ENCODE data around the gene ATF7IP2. TPM values are rescaled to one million over a fixed set of nuclear protein-coding genes. Genes with fewer than 3 reads are reported as not detected.

ATF7IP2 gene
- polyA plus RNA-seq, 2 donors, result 4.9 to 6.4 TPM

- 78 to 82% methylated on average over 7 of the region's 7 CpGs for WGBS, 2 donors
Observed at GRCh38 chr16:10518479-10519041, 132.7 kb downstream of the ATF7IP2 start.

GRCh38 chr16:10519297-10519696, 133.4 kb downstream of the ATF7IP2 start:
- Histone ChIP-seq H3K27ac (ENCODE audit: low read depth in 2 of 2, low read length in 1 of 2) (no peak overlapping the region), H3K4me1 (ENCODE audit: control insufficient read depth in 2 of 2, insufficient read depth in 2 of 2, low read length in 1 of 2) (no peaks in the 10 kb centered on the region), H3K36me3 (ENCODE audit: control insufficient read depth in 2 of 2, insufficient read depth in 2 of 2, low read length in 1 of 2) (peaks cover 0 to 3% of the 10 kb centered on the region in 2 donors), H3K27me3 (ENCODE audit: control insufficient read depth in 1 of 2, insufficient read depth in 2 of 2, low read length in 2 of 2) (no peaks in the 10 kb centered on the region), H3K9me3 (ENCODE audit: control insufficient read depth in 2 of 2, insufficient read depth in 1 of 2, low read depth in 1 of 2, low read length in 1 of 2) (no peaks in the 10 kb centered on the region), H3K4me3 (ENCODE audit: low read depth in 1 of 2, low read length in 2 of 2) (no peak overlapping the region)
- no CpG with 5 or more reads among the region's 1 CpG for WGBS, 2 donors

More at GRCh38 chr16:10518479-10519041, 132.7 kb downstream of the ATF7IP2 start:
- Histone ChIP-seq H3K4me1 (ENCODE audit: control insufficient read depth in 2 of 2, insufficient read depth in 2 of 2, low read length in 1 of 2) (no peaks in the 10 kb centered on the region), H3K36me3 (ENCODE audit: control insufficient read depth in 2 of 2, insufficient read depth in 2 of 2, low read length in 1 of 2) (peaks cover 0 to 3% of the 10 kb centered on the region in 2 donors), H3K4me3 (ENCODE audit: low read depth in 1 of 2, low read length in 2 of 2) (no peak overlapping the region), H3K9me3 (ENCODE audit: control insufficient read depth in 2 of 2, insufficient read depth in 1 of 2, low read depth in 1 of 2, low read length in 1 of 2) (no peaks in the 10 kb centered on the region), H3K27me3 (ENCODE audit: control insufficient read depth in 1 of 2, insufficient read depth in 2 of 2, low read length in 2 of 2) (no peaks in the 10 kb centered on the region), H3K27ac (ENCODE audit: low read depth in 2 of 2, low read length in 1 of 2) (no peak overlapping the region)

- Histone ChIP-seq H3K4me3 (ENCODE audit: low read depth in 1 of 2, low read length in 2 of 2) (no peak overlapping the region), H3K36me3 (ENCODE audit: control insufficient read depth in 2 of 2, insufficient read depth in 2 of 2, low read length in 1 of 2) (peaks cover 0 to 3% of the 10 kb centered on the region in 2 donors), H3K27me3 (ENCODE audit: control insufficient read depth in 1 of 2, insufficient read depth in 2 of 2, low read length in 2 of 2) (no peaks in the 10 kb centered on the region), H3K9me3 (ENCODE audit: control insufficient read depth in 2 of 2, insufficient read depth in 1 of 2, low read depth in 1 of 2, low read length in 1 of 2) (no peaks in the 10 kb centered on the region), H3K4me1 (ENCODE audit: control insufficient read depth in 2 of 2, insufficient read depth in 2 of 2, low read length in 1 of 2) (no peaks in the 10 kb centered on the region), H3K27ac (ENCODE audit: low read depth in 2 of 2, low read length in 1 of 2) (no peak overlapping the region)
- WGBS, 2 donors, result 75 to 80% methylated on average over 10 of the region's 10 CpGs
Observed at GRCh38 chr16:10519929-10520868, 134.3 kb downstream of the ATF7IP2 start.

GRCh38 chr16:10520869-10521578, 135.2 kb downstream of the ATF7IP2 start:
- H3K4me1 ChIP-seq (ENCODE audit: control insufficient read depth in 2 of 2, insufficient read depth in 2 of 2, low read length in 1 of 2), result no peaks in the 10 kb centered on the region

GRCh38 chr16:10521681-10522274, 135.9 kb downstream of the ATF7IP2 start:
- peaks cover 0 to 9% of the 10 kb centered on the region in 2 donors for H3K36me3 ChIP-seq (ENCODE audit: control insufficient read depth in 2 of 2, insufficient read depth in 2 of 2, low read length in 1 of 2)
- WGBS, 2 donors, result 49 to 57% methylated on average over 9 of the region's 9 CpGs
- H3K27ac ChIP-seq (ENCODE audit: low read depth in 2 of 2, low read length in 1 of 2), result no peak overlapping the region
- H3K9me3 ChIP-seq (ENCODE audit: control insufficient read depth in 2 of 2, insufficient read depth in 1 of 2, low read depth in 1 of 2, low read length in 1 of 2), result no peaks in the 10 kb centered on the region
- no peaks in the 10 kb centered on the region for H3K4me1 ChIP-seq (ENCODE audit: control insufficient read depth in 2 of 2, insufficient read depth in 2 of 2, low read length in 1 of 2)
- no peak overlapping the region for H3K4me3 ChIP-seq (ENCODE audit: low read depth in 1 of 2, low read length in 2 of 2)
- H3K27me3 ChIP-seq (ENCODE audit: control insufficient read depth in 1 of 2, insufficient read depth in 2 of 2, low read length in 2 of 2), result no peaks in the 10 kb centered on the region

More at GRCh38 chr16:10520869-10521578, 135.2 kb downstream of the ATF7IP2 start:
- no peak overlapping the region for H3K27ac ChIP-seq (ENCODE audit: low read depth in 2 of 2, low read length in 1 of 2)
- 82 to 85% methylated on average over 7 of the region's 7 CpGs for WGBS, 2 donors
- no peak overlapping the region for H3K4me3 ChIP-seq (ENCODE audit: low read depth in 1 of 2, low read length in 2 of 2)
- no peaks in the 10 kb centered on the region for H3K27me3 ChIP-seq (ENCODE audit: control insufficient read depth in 1 of 2, insufficient read depth in 2 of 2, low read length in 2 of 2)
- peaks cover 0 to 6% of the 10 kb centered on the region in 2 donors for H3K36me3 ChIP-seq (ENCODE audit: control insufficient read depth in 2 of 2, insufficient read depth in 2 of 2, low read length in 1 of 2)
- no peaks in the 10 kb centered on the region for H3K9me3 ChIP-seq (ENCODE audit: control insufficient read depth in 2 of 2, insufficient read depth in 1 of 2, low read depth in 1 of 2, low read length in 1 of 2)

GRCh38 chr16:10522966-10523365, 137.1 kb downstream of the ATF7IP2 start:
- 77 to 82% methylated on average over 2 of the region's 2 CpGs for WGBS, 2 donors
- H3K36me3 ChIP-seq (ENCODE audit: control insufficient read depth in 2 of 2, insufficient read depth in 2 of 2, low read length in 1 of 2), result peaks cover 0 to 13% of the 10 kb centered on the region in 2 donors
- no peaks in the 10 kb centered on the region for H3K4me1 ChIP-seq (ENCODE audit: control insufficient read depth in 2 of 2, insufficient read depth in 2 of 2, low read length in 1 of 2)
- no peaks in the 10 kb centered on the region for H3K27me3 ChIP-seq (ENCODE audit: control insufficient read depth in 1 of 2, insufficient read depth in 2 of 2, low read length in 2 of 2)
- H3K9me3 ChIP-seq (ENCODE audit: control insufficient read depth in 2 of 2, insufficient read depth in 1 of 2, low read depth in 1 of 2, low read length in 1 of 2), result no peaks in the 10 kb centered on the region
- H3K4me3 ChIP-seq (ENCODE audit: low read depth in 1 of 2, low read length in 2 of 2), result no peak overlapping the region
- H3K27ac ChIP-seq (ENCODE audit: low read depth in 2 of 2, low read length in 1 of 2), result no peak overlapping the region

GRCh38 chr16:10525214-10525825, 139.5 kb downstream of the ATF7IP2 start:
- Histone ChIP-seq H3K36me3 (ENCODE audit: control insufficient read depth in 2 of 2, insufficient read depth in 2 of 2, low read length in 1 of 2) (peaks cover 5 to 13% of the 10 kb centered on the region in 2 donors), H3K4me1 (ENCODE audit: control insufficient read depth in 2 of 2, insufficient read depth in 2 of 2, low read length in 1 of 2) (no peaks in the 10 kb centered on the region), H3K27ac (ENCODE audit: low read depth in 2 of 2, low read length in 1 of 2) (no peak overlapping the region), H3K9me3 (ENCODE audit: control insufficient read depth in 2 of 2, insufficient read depth in 1 of 2, low read depth in 1 of 2, low read length in 1 of 2) (no peaks in the 10 kb centered on the region), H3K4me3 (ENCODE audit: low read depth in 1 of 2, low read length in 2 of 2) (no peak overlapping the region), H3K27me3 (ENCODE audit: control insufficient read depth in 1 of 2, insufficient read depth in 2 of 2, low read length in 2 of 2) (no peaks in the 10 kb centered on the region)
- WGBS, 2 donors, result 79 to 82% methylated on average over 6 of the region's 6 CpGs

- Histone ChIP-seq H3K36me3 (ENCODE audit: control insufficient read depth in 2 of 2, insufficient read depth in 2 of 2, low read length in 1 of 2) (peaks cover 5 to 16% of the 10 kb centered on the region in 2 donors), H3K27me3 (ENCODE audit: control insufficient read depth in 1 of 2, insufficient read depth in 2 of 2, low read length in 2 of 2) (no peaks in the 10 kb centered on the region), H3K27ac (ENCODE audit: low read depth in 2 of 2, low read length in 1 of 2) (no peak overlapping the region), H3K4me3 (ENCODE audit: low read depth in 1 of 2, low read length in 2 of 2) (no peak overlapping the region), H3K4me1 (ENCODE audit: control insufficient read depth in 2 of 2, insufficient read depth in 2 of 2, low read length in 1 of 2) (peaks cover 0 to 3% of the 10 kb centered on the region in 2 donors), H3K9me3 (ENCODE audit: control insufficient read depth in 2 of 2, insufficient read depth in 1 of 2, low read depth in 1 of 2, low read length in 1 of 2) (no peaks in the 10 kb centered on the region)
- 87 to 90% methylated on average over 7 of the region's 7 CpGs for WGBS, 2 donors
Observed at GRCh38 chr16:10526962-10527361, 141.1 kb downstream of the ATF7IP2 start.

- Histone ChIP-seq H3K4me3 (ENCODE audit: low read depth in 1 of 2, low read length in 2 of 2) (no peak overlapping the region), H3K4me1 (ENCODE audit: control insufficient read depth in 2 of 2, insufficient read depth in 2 of 2, low read length in 1 of 2) (peaks cover 0 to 4% of the 10 kb centered on the region in 2 donors), H3K27ac (ENCODE audit: low read depth in 2 of 2, low read length in 1 of 2) (no peak overlapping the region), H3K27me3 (ENCODE audit: control insufficient read depth in 1 of 2, insufficient read depth in 2 of 2, low read length in 2 of 2) (no peaks in the 10 kb centered on the region), H3K36me3 (ENCODE audit: control insufficient read depth in 2 of 2, insufficient read depth in 2 of 2, low read length in 1 of 2) (peaks cover 5 to 22% of the 10 kb centered on the region in 2 donors), H3K9me3 (ENCODE audit: control insufficient read depth in 2 of 2, insufficient read depth in 1 of 2, low read depth in 1 of 2, low read length in 1 of 2) (no peaks in the 10 kb centered on the region)
- 97% methylated on average over 8 of the region's 8 CpGs for WGBS, 2 donors
Observed at GRCh38 chr16:10528635-10529034, 142.8 kb downstream of the ATF7IP2 start.
